HepG2 (cell line): ENCODE measurements around the gene MRPL50. TPM values are rescaled to one million over a fixed set of nuclear protein-coding genes. Genes with fewer than 3 reads are reported as not detected.

Experiments used
- ATF7-NPFF ChIP-seq: sonication (generic); formaldehyde crosslinking; IDR thresholded peaks from 2 replicates; pipeline ENCODE4 v1.8.1; 2023; ENCODE audit warnings: mild to moderate bottlenecking, low read depth, missing genetic modification reagents, moderate library complexity
- CBFB ChIP-seq: sonication (generic); formaldehyde crosslinking; IDR thresholded peaks from 2 replicates; pipeline ENCODE4 v1.4.0; 2020; ENCODE audit warnings: missing genetic modification reagents
- DMAP1 ChIP-seq: IDR thresholded peaks from 2 replicates; pipeline ENCODE4 v1.6.1; 2016
- EHMT2 ChIP-seq: fragments of 200-600 bp; sonication (generic); IDR thresholded peaks from 2 replicates; pipeline ENCODE4 v1.7.0; 2017; ENCODE audit warnings: antibody characterized with exemption, low read depth, low read length, borderline replicate concordance
- FOXO1 ChIP-seq: sonication (generic); formaldehyde crosslinking; IDR thresholded peaks from 2 replicates; pipeline ENCODE4 v1.4.0; 2020; ENCODE audit warnings: missing genetic modification reagents
- HNF4A ChIP-seq: sonication (generic); formaldehyde crosslinking; IDR thresholded peaks from 2 replicates; pipeline ENCODE4 v1.4.0; 2020; ENCODE audit warnings: missing genetic modification reagents
- ISX ChIP-seq: sonication (generic); formaldehyde crosslinking; conservative IDR thresholded peaks from 2 replicates; pipeline ENCODE4 v1.5.0; 2020; ENCODE audit warnings: missing genetic modification reagents
- KDM1A ChIP-seq: IDR thresholded peaks from 2 replicates; pipeline ENCODE4 v1.6.1; 2016; ENCODE audit warnings: missing compliant biosample characterization
- MED1 ChIP-seq: sonication (generic); formaldehyde crosslinking; IDR thresholded peaks from 2 replicates; pipeline ENCODE4 v1.4.0; 2020; ENCODE audit warnings: missing genetic modification reagents
- MEIS2 ChIP-seq: sonication (generic); formaldehyde crosslinking; IDR thresholded peaks from 2 replicates; pipeline ENCODE4 v1.9.0; 2021; ENCODE audit warnings: mild to moderate bottlenecking, missing genetic modification reagents
- MLLT10 ChIP-seq: sonication (generic); formaldehyde crosslinking; IDR thresholded peaks from 2 replicates; pipeline ENCODE4 v1.4.0; 2020; ENCODE audit warnings: missing genetic modification reagents
- NR2F6 ChIP-seq, 2 experiments: IDR thresholded peaks; 2 replicates each; pipeline ENCODE4 v1.6.1; 2016; ENCODE audit warnings: antibody characterized with exemption in 1 of 2, mild to moderate bottlenecking in 1 of 2
- SMARCE1 ChIP-seq: fragments of 450-650 bp; IDR thresholded peaks from 2 replicates; pipeline ENCODE4 v1.6.1; 2017; ENCODE audit warnings: borderline replicate concordance
- STAT5B ChIP-seq: sonication (generic); formaldehyde crosslinking; IDR thresholded peaks from 2 replicates; pipeline ENCODE4 v1.4.0; 2020; ENCODE audit warnings: missing genetic modification reagents
- YY1 ChIP-seq: IDR thresholded peaks from 2 replicates; pipeline ENCODE4 v1.6.1; 2011; ENCODE audit warnings: low read length, low read depth, moderate library complexity, mild to moderate bottlenecking; ENCODE audit not compliant: insufficient read depth, insufficient replicate concordance
- ZBTB42 ChIP-seq: sonication (generic); formaldehyde crosslinking; IDR thresholded peaks from 2 replicates; pipeline ENCODE4 v1.5.0; 2020; ENCODE audit warnings: mild to moderate bottlenecking, missing genetic modification reagents
- ZC3H13 ChIP-seq: sonication (generic); formaldehyde crosslinking; IDR thresholded peaks from 2 replicates; pipeline ENCODE4 v1.8.1; 2023; ENCODE audit warnings: mild to moderate bottlenecking, missing genetic modification reagents, moderate library complexity
- ZNF121 ChIP-seq: sonication (generic); formaldehyde crosslinking; IDR thresholded peaks from 2 replicates; pipeline ENCODE4 v1.5.0; 2020; ENCODE audit warnings: mild to moderate bottlenecking, missing genetic modification reagents
- ZNF234 ChIP-seq: sonication (generic); formaldehyde crosslinking; conservative IDR thresholded peaks from 2 replicates; pipeline ENCODE4 v1.5.1; 2020; ENCODE audit warnings: mild to moderate bottlenecking, missing genetic modification reagents
- ZNF33B ChIP-seq: sonication (generic); formaldehyde crosslinking; IDR thresholded peaks from 2 replicates; pipeline ENCODE4 v1.5.1; 2020; ENCODE audit warnings: mild to moderate bottlenecking, missing genetic modification reagents
- ZNF564 ChIP-seq: sonication (generic); formaldehyde crosslinking; IDR thresholded peaks from 2 replicates; pipeline ENCODE4 v1.8.1; 2023; ENCODE audit warnings: mild to moderate bottlenecking, missing genetic modification reagents
- ZNF616 ChIP-seq: sonication (generic); formaldehyde crosslinking; IDR thresholded peaks from 2 replicates; pipeline ENCODE4 v1.5.0; 2020; ENCODE audit warnings: low read depth, mild to moderate bottlenecking, missing genetic modification reagents
- ZNF670 ChIP-seq: sonication (generic); formaldehyde crosslinking; IDR thresholded peaks from 2 replicates; pipeline ENCODE4 v1.8.0; 2022; ENCODE audit warnings: mild to moderate bottlenecking, missing genetic modification reagents, borderline replicate concordance
- ZNF749 ChIP-seq: sonication (generic); formaldehyde crosslinking; IDR thresholded peaks from 2 replicates; pipeline ENCODE4 v1.8.0; 2022; ENCODE audit warnings: mild to moderate bottlenecking, missing genetic modification reagents, moderate library complexity, borderline replicate concordance
- ZNF777 ChIP-seq: sonication (generic); formaldehyde crosslinking; IDR thresholded peaks from 2 replicates; pipeline ENCODE4 v1.4.0; 2020; ENCODE audit warnings: missing genetic modification reagents
- ZNF841 ChIP-seq: sonication (generic); formaldehyde crosslinking; IDR thresholded peaks from 2 replicates; pipeline ENCODE4 v1.8.1; 2023; ENCODE audit warnings: missing genetic modification reagents, borderline replicate concordance
- polyA plus RNA-seq, 8 experiments: library from polyadenylated mRNA; depleted of rRNA in 3 of 8; stranded (reverse) in 7 of 8; unstranded in 1 of 8; fragments of >200 nt; fragmentation: Illumina TruSeq in 4 of 8; extraction: Trizol in 4 of 8; gene quantifications; 2 replicates each; pipeline versions ENCODE4 v1.2.1 to v1.2.3, GENCODE V29; 2011 to 2016; ENCODE audit warnings: low read depth in 4 of 8, missing spikeins in 1 of 8, mixed read lengths in 1 of 8; ENCODE audit not compliant: insufficient read depth in 1 of 8
- total RNA-seq, 5 experiments: library from RNA; depleted of rRNA; stranded (reverse); fragments of >200 nt; fragmentation: Illumina TruSeq; extraction: Trizol; gene quantifications; 2 replicates each; pipeline ENCODE4 v1.2.3, GENCODE V29; 2016; ENCODE audit warnings: low read depth in 1 of 5
- TF ChIP-seq, protein P1 (sequence below): sonication (generic); formaldehyde crosslinking; conservative IDR thresholded peaks from 2 replicates; pipeline ENCODE4 v1.8.0; 2022; ENCODE audit warnings: missing genetic modification reagents
- TF ChIP-seq, protein P2 (sequence below): sonication (generic); formaldehyde crosslinking; IDR thresholded peaks from 2 replicates; pipeline ENCODE4 v1.4.0; 2020; ENCODE audit warnings: mild to moderate bottlenecking, missing genetic modification reagents
- TF ChIP-seq, protein P3 (sequence below): sonication (generic); formaldehyde crosslinking; IDR thresholded peaks from 2 replicates; pipeline ENCODE4 v1.4.0; 2020; ENCODE audit warnings: mild to moderate bottlenecking, low read depth, missing genetic modification reagents
- TF ChIP-seq, protein P4 (sequence below): sonication (generic); formaldehyde crosslinking; IDR thresholded peaks from 2 replicates; pipeline ENCODE4 v1.4.0; 2020; ENCODE audit warnings: mild to moderate bottlenecking, missing genetic modification reagents, borderline replicate concordance

MRPL50 gene
- total and polyA plus RNA-seq, 2 of the 13 experiments (the other 11 are each of a cell fraction or from before 2014, with no cell fraction given) = 37.1 to 70.0 TPM

DNA sequence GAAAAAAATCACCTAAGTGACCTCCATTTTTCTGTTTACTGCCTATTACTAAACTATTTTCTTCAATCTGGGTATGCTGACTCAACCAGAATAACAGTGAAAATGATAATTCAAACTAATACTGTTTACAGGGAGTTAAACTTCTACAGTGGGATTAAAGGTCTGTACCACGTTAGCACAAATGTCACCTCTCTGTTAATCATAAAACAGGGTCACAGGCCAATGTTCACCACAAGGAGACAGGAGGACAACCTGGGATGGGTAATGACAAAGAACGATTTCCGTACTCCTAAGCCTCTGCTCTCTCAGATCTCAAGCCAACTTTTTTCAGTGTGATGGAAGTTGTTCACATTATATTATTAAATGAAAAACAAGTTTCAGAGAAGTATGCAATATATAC, 34.8 kb upstream of the MRPL50 start (continued):
- no peak for TF ChIP-seq SMARCE1
- TF ChIP-seq, protein P1, sequence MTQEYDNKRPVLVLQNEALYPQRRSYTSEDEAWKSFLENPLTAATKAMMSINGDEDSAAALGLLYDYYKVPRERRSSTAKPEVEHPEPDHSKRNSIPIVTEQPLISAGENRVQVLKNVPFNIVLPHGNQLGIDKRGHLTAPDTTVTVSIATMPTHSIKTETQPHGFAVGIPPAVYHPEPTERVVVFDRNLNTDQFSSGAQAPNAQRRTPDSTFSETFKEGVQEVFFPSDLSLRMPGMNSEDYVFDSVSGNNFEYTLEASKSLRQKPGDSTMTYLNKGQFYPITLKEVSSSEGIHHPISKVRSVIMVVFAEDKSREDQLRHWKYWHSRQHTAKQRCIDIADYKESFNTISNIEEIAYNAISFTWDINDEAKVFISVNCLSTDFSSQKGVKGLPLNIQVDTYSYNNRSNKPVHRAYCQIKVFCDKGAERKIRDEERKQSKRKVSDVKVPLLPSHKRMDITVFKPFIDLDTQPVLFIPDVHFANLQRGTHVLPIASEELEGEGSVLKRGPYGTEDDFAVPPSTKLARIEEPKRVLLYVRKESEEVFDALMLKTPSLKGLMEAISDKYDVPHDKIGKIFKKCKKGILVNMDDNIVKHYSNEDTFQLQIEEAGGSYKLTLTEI (CRISPR knock-in tag) = no peak
- TF ChIP-seq YY1 = no peak
- no peak for TF ChIP-seq ZNF670
- TF ChIP-seq ZC3H13 (CRISPR knock-in tag) = 0 out of 2 replicates have a peak, but pooled peaks have one; percentile 25
- peak; percentile 95 for TF ChIP-seq HNF4A (CRISPR knock-in tag)
- TF ChIP-seq ATF7-NPFF (CRISPR knock-in tag) = no peak
- TF ChIP-seq, protein P2, sequence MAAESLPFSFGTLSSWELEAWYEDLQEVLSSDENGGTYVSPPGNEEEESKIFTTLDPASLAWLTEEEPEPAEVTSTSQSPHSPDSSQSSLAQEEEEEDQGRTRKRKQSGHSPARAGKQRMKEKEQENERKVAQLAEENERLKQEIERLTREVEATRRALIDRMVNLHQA = no peak
- no peak for TF ChIP-seq ZNF121 (CRISPR knock-in tag)
- TF ChIP-seq ZNF564 (CRISPR knock-in tag) = no peak
- TF ChIP-seq MEIS2 (CRISPR knock-in tag) = 0 out of 2 replicates have a peak, but pooled peaks have one; percentile 59
- no peak for TF ChIP-seq ZNF33B (CRISPR knock-in tag)
- no peak for TF ChIP-seq MLLT10 (CRISPR knock-in tag)
- TF ChIP-seq, protein P3, sequence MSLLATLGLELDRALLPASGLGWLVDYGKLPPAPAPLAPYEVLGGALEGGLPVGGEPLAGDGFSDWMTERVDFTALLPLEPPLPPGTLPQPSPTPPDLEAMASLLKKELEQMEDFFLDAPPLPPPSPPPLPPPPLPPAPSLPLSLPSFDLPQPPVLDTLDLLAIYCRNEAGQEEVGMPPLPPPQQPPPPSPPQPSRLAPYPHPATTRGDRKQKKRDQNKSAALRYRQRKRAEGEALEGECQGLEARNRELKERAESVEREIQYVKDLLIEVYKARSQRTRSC (CRISPR knock-in tag) = no peak
- TF ChIP-seq ZNF234 (CRISPR knock-in tag) = no peak
- no peak for TF ChIP-seq ZNF777 (CRISPR knock-in tag)
- peak; percentile 67; the same call in 1 of the 2 replicates for TF ChIP-seq EHMT2
- TF ChIP-seq DMAP1 (CRISPR knock-in tag) = peak; percentile 74
- TF ChIP-seq, protein P4, sequence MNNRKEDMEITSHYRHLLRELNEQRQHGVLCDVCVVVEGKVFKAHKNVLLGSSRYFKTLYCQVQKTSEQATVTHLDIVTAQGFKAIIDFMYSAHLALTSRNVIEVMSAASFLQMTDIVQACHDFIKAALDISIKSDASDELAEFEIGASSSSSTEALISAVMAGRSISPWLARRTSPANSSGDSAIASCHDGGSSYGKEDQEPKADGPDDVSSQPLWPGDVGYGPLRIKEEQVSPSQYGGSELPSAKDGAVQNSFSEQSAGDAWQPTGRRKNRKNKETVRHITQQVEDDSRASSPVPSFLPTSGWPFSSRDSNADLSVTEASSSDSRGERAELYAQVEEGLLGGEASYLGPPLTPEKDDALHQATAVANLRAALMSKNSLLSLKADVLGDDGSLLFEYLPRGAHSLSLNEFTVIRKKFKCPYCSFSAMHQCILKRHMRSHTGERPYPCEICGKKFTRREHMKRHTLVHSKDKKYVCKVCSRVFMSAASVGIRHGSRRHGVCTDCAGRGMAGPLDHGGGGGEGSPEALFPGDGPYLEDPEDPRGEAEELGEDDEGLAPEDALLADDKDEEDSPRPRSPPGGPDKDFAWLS = no peak
- TF ChIP-seq ZNF616 = no peak
- peak; percentile 65; the same call in 1 of the 2 replicates for TF ChIP-seq KDM1A (CRISPR knock-in tag)
- TF ChIP-seq ISX (CRISPR knock-in tag) = no peak
- no peak for TF ChIP-seq ZNF749 (CRISPR knock-in tag)
- peak; percentile 91; the same call in 1 of the 2 replicates for TF ChIP-seq FOXO1 (CRISPR knock-in tag)
- TF ChIP-seq ZBTB42 = no peak
- no peak for TF ChIP-seq ZNF841 (CRISPR knock-in tag)
- TF ChIP-seq MED1 (CRISPR knock-in tag) = peak; percentile 95
- peak; percentile 95 for TF ChIP-seq NR2F6 (IDR thresholded peaks at IDR 0.05)
- TF ChIP-seq NR2F6 (CRISPR knock-in tag; IDR thresholded peaks at IDR 0.05) = peak; percentile 96
- TF ChIP-seq CBFB (CRISPR knock-in tag) = peak; percentile 60; the same call in 1 of the 2 replicates
- no peak for TF ChIP-seq STAT5B (CRISPR knock-in tag)
